ENCODE results near the gene CTNNA3.

CTNNA3 gene

DNA sequence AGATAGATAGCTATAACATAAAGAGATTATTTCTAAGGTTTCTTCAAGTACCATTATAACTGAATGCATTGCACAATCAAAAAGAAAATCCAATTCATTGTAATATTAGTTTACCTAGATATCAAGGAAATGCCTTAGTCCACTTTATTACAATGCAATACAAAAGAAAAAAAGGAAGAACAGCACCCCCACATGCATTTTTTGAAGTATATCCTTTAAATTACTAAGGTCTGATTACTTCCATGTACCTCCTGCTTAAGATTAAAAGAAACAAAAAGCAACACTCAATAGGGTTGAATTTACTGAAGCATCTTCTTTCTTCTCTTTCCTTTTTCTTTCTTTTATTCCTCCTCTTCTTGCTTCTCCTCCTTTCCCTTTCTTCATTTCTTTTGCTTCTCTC, 1743.9 kb downstream of the CTNNA3 start:
- DNase-seq, result no peak

DNA sequence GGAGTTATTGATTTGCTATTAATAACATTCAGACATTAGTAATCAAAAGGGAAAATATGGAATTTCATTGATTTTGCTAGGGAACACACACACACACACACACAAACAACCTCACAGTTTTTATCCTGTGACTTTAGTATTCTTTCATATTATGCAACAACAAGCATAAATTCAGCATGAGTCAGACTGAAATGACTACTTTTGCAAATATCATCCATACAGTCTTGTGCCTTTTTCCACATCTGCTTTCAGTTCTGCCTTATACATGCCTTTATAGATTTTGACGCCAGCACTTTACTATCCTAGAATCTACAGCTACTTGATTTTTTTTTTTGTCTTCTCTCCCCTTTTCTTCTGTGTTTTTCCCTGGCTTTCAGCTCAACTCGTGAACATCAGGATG, 1745.9 kb downstream of the CTNNA3 start:
- DNase-seq, result no peak

DNA sequence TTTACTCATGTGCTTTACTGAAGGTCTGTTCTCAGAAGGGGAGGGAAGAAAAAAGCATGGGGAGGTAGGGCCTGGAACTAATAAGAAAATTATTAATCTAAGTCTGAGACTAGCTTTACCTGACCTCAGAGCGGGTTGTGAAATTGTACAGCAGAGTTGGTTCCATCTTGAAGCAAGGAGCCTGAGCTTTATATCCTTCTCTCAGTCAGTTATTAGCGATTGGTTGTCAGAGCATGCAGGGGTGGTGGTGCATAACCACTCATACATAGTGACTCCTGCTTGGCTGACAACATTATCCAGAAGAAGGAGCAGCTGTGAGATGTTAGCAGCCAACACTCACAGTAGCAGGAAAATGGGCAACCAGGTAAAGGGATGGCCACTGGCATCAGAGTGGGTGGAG, 1746.5 kb downstream of the CTNNA3 start:
- no peak for DNase-seq

DNA sequence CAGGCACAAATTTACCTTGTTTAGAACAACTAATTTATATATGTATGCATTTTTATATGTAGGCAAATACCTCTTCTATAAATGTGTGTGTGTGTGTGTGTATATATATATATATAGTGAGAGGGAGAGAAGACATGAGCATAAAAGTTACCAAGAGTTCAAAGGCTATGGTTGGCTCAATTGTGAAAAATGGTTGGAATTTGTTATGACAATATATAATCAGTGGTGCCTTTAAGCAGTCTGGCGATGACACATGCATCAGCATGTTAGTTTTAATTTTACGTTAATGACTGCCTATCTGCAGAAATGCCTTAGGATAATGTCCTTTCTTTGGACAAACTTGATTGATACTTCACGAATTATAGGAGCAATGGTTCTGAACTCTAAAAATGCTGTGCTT, 1750.9 kb downstream of the CTNNA3 start:
- no peak for DNase-seq

DNA sequence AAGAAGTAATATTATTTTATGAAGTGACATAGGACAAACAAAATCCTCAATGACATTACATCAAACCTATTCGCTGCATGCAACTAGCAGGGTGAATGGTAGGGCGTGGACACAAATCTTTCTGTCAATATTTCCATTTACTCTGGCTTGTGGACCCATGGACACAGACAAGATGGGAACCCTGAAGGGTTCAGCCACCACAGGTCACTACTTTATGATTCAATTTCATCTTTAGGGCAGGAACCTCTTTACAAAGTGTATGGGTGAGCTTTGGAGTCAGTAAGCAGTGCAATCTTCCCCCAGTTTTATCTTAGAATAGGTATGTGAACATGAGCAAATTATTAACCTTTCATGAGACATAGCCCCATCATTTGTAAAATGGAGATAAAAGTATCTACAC, 1752.5 kb downstream of the CTNNA3 start:
- no peak for DNase-seq

DNA sequence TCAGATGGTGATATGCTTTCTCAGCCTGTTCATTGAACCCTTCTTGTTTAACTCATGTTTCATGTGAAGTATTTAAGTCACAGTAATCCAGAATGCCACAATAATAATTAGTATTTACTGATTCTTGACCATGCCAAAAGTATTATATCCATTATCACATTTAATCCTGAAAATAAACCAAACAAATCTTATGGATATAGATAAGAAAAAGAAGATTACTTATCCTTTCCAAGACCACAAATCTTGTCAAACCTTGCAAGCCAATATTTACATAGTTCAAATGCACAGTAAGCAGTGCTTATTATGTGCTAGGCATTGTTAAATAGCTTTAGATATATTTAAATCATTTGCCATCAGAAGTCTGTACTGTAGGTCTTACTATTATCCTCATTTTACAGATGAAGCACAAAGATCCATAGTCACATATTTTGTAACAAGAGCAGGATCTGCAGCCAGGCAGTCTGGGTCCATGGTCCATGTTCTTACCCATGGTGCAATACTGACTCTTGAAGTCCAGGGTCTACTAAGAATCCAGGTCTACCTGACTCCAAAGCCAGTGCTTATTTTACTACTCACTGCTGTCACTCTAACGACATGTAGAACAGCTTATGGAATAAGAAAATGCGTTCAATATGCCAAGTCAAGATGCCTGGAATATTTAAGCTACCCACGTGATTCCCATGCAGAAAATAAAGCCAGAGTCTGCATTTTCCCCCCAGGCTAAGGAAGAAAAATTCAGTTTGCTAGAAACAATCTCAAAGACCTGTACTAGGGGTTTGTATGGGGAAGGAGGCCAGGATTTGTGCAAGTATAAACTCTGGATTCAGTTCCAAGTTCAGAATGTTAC, 1755.0 kb downstream of the CTNNA3 start:
- DNase-seq, result no peak

DNA sequence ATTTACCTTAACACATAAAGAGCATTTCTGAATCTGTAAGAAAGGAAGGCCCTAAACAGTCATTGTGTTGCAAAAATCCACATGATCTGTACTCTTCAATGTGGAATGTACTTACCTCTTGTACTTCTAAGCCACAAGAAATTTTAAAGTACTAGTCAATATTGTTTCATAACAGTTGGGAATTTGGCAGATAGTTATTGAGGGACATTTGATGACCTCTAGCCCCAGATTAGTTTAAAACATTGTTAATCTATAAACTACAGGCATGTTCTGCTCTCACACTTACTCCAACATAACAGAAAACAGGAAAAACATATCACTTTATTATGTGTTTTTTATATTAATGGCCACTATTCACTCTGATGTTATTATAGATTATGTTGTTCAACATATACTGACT, 1755.9 kb downstream of the CTNNA3 start:
- DNase-seq, result no peak

DNA sequence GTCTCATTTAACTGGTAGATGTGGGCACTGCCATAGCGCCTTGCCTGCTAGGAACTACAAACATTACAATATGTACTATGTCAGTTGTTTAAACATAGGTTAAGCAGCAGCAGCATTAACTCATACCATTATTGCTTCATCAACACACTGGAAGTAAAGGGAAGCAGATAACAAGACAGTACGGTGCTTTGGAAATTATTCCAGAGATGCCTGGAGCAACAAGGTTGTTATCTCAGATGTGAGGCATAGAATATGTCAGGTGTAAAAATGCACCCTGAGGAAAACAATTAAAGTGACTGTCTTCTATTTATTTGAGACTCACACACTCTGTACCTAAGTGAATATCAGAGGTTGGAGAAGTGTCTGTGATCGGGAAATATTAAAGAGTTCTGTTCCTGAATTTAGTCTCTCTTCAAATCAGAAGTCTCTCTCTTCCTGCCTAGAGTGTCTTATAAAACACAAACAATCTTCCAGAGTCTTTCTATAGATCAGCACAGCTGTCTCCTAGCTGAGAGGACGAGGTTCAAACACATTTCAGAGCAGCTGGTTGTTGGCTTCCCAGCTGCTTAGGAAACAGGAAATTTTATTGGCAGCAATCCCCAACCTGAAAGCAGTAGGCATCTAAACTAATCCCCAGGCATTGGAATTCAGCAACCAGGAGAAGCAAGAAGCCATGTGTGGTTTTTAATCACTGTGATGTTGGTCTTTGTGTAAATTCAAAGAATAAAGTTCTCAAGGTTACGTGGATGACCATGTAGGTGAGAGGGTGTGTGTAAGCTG, 1764.5 kb downstream of the CTNNA3 start:
- no peak for DNase-seq

DNA sequence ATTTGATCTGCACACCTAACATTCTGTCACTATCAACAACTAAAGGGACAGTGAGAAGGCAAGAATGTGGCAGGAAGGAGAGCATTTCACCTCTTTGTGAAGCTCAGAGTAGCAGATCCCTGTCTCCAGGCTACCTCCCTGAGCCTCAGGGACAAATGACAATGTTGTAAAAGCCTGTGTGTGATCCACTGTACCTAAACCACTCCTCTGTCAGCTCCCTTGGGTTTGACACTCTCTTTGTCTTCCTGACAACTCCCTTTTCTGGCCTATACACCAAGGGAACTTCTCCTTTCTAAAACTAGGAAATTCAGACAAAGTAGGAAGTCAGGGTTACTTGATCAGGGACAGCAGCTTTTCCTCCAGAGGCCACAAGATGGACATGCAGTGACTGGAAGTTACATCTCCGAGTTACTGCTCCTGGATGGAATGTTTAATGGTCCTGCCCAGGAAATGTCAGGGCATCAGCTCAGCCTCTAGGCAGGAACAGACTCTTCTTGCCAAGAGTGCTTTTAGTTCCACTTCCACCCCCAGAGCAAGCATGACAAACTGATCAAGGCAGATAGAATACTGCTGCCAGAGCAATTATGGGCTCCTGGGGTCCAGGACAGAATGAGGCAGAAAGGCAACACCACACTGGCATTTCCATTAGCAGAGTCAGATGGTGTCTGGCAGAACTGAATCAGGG, 1784.7 kb downstream of the CTNNA3 start:
- DNase-seq, result no peak

DNA sequence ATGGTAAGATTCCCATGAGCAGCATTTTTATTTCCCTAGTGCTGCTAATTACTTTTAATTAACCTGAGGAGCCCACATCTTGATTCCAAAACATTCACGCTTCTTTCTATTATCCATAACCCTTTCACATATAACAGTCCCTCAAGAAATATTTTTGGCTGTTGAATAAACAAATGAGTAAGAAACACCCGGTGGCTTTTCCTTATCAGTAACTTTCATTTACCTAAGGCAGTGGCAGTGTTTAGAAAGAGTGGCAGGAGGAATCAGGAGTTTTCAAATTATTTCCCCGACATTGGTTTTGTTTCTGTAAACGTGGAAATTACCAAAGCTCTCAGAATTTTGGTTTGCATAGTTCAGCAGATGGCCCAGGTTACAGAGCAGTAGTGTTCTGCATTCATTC, 1785.8 kb downstream of the CTNNA3 start:
- no peak for DNase-seq

DNA sequence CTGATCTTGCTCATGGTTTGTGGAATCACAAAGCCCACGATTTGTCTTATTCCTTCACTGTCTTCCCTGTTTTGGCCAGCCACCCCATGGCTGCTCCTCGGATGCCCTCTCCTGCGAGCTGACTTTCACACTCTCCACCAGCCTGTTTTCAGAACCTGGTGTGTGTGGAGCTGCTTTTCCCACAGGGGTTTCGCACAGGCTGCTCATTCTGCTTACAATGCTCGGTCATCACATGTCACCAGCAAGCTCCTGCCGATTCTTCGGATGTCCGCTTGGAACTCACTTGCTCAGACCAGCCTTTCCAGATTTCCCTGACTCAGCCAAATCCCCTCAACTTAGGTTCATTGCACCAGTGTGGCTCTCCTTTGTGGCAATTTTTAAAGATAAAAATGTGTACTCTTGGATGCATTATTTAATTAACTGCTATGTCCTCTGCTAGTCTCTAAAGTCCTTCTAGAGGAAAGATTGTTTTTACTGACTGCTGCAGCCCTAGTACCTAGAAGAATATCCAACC, 1788.7 kb downstream of the CTNNA3 start:
- no peak for DNase-seq

DNA sequence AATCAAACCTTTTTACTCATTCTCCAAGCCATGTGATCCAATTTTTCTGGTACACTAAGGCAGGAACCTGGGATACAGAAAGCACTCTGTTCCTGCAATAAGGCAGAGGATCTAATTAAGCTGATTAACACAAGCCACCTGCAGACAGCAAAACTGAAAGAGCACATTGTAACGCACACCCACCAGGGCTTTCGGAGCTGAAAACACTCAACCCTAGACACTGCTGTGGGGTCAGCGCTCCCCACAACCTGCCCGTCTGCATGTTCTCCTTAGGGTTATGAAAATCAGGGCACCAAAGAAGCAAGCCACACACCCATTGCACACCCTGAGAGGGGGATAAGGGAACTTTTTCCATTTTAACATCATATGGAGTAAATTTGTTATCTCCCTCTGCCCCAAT, 1792.4 kb downstream of the CTNNA3 start:
- DNase-seq, result no peak

DNA sequence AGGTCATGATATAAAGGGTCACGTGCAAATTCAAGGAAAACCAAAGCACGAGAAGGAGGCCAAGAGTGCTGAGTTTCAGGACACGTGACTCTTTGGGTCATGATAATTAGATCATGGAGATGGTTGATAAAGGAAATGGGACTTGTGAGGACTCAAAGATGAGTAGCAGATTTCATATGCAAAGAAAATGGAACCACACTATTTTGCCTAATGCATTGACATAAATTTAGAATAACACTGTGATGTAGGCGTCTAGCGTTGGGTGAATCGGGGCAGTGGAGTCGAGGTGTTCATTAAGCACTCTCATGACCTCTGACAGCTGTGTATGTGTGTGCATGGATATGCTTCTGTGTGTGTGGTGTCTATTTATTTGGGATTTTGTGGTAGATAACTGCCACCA, 1795.7 kb downstream of the CTNNA3 start:
- DNase-seq, result no peak

DNA sequence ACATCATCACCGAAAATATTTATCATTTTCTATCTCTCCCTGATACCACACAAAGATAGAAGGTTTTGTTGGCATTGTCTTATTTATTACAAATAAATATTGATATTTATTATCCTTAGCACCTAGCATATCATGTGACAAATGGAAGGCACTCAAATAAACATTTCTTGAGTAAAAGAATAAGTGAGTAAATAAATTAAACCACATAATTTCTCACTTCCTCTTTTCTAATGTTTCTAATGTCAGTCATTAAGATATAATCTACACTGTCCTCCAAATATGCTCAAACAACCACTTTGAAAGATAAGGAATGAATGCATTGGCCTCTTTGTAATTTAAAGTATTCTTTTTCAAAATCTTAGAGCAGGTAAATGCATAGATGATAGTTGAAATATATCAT, 1797.9 kb downstream of the CTNNA3 start:
- DNase-seq, result no peak

DNA sequence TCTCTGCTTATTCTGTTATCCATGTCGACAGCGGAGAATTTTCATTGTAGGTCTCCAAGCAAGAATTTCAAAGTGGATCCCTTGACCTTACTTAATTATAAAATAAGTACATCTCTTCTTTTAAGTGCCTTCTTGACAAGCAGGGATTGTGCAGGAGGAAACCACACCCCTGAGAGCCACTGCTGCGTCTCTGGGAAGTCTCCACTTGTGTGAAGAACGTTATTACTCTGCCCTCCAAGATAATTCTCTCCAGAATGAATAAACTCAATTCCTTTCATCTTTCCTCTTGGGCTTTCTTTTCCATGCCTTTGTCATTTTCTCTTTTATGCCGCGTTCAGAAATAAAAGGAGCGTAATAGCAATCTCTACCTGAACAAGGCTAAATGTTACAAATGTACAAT, 1801.0 kb downstream of the CTNNA3 start:
- DNase-seq, result peak; percentile 6

DNA sequence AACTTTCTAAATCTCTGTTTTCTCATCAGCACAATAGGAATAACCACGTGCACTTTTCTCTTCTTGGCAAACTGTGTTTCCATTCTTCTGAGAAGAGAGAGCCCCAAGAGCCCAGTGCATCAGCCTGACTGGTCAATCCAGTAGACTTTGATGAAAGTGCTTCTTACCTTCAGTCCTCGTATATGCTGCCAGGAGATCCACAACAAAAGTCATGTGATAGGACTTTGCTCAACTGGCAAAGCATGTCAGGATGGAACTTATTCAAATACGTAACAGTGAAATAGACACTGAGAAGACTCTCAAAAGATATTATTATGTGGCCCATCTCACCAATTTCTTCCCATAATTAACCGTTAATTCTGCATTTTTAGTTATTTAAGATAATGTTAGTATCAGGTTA, 1801.6 kb downstream of the CTNNA3 start:
- DNase-seq, result no peak

DNA sequence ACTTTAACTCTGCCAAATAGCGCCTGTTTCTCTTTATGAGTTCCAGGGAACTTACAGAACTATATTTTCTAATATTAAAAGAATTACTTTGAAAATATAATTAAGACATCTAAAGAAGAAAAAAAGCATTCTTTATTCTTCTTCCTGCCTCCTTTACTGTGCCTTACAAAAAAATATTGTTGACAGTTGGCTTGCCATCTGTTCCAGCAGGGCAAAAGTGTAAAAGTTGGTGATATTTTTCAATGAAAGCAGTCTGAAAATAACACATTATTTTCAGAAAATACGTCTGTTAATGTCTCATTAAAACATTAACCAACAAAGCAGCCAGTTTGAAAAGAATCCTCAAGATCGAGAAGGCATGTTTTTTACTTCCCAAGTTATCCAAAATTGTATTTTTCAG, 1802.3 kb downstream of the CTNNA3 start:
- no peak for DNase-seq

DNA sequence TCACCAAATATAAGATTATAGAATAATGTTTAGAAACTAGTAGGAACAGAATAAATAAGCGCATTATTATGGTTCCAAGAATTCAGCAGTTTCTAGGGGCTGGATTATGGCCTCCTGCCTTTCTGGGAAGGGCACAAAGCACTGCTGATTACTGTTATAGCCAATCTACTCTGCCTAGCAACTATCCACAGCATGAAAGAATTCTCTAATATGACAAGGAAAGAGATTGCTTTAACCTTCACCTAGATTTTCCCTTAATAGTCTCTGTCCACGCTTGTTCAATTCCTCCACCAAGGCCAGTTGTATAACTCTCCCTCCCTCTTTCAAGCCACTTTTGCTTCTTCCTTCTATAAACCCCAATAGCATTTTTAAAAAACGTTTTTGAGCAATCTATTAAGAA, 1803.7 kb downstream of the CTNNA3 start:
- DNase-seq, result no peak

DNA sequence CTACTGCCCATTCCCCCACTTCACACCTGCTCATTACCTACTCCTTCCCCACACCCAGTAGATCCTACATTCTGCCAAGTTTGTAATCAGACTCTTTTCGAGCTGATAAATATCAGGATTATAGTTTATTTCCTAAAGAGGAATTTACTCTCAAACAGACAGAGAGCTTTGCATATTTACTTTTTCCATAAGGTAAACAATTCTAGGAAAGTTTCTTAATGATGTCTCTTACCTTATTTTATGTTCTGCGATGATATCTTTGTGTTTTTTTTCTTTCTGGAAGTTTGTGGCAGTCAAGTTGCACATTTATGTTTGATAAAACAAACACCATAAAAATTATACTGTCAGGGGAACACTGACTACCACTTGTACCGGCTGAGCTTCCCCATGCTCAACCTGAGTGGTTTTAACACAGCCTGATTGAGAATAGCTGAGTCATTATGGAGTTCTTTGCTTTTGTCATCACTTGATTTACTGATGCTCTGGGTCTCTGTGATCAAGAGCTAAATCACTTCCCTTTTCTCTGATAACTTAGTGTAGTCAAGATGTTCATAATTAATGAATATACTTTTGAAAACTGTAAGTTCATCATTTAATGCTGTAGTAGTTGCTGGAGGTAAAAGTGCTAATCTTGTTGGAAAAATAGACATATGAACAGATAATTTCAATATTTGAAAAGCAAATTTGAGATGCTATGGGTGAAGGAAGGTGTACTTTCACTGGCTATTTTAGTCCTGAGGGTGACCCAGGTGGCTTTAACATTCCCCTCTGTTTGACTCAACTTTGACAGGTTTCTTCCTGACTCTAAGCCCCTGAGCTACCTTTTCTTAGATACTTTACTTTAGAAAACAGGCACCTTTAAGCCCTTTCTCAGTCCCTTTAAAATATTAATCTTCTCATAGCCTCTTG, 1804.7 kb downstream of the CTNNA3 start:
- peak; percentile 68 for DNase-seq

DNA sequence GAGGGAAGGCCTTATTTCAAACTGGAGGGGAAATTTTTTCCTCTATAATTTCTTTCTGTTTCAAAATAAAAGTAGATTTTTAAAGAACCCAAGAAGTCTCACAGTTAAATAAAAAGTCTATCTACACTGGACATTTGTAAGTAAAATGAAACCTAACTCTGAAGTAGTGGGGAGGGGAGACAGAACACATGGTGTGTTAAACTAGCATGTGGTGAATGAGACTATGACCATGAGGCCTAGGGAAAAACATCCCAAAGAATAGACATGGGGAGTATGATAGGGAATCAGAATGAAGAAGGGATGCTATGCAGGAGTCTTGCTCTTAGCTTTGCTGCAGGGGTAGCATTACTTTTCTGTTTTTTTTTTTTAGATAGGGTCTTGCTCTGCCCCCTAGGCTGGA, 1831.5 kb downstream of the CTNNA3 start:
- no peak for DNase-seq

DNA sequence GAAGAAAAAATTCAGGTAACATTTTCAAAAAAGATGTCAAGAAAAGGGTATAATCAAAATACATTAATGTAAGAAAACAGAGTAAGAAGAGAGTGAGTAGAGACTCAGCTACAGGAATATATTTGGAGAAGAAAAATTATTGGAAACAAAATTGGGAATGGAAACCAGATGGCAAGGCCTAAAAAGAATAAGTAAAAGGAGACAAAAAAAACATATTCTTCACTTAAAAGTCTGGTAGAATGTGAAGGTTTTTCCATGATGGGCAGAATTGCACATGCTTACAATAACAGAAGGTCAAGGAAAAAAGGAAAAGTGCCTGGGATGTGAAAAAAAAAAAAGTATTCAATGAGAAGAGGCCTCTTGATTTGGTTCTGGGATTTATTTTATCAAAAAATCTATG, 1832.0 kb downstream of the CTNNA3 start:
- no peak for DNase-seq
